ENCODE data around the gene HOXB6. TPM values are rescaled to one million over a fixed set of nuclear protein-coding genes. Genes with fewer than 3 reads are reported as not detected.

Gene HOXB6
- total and polyA plus RNA-seq, 4 donors, result 5.3 to 7.5 (median 5.7) TPM

DNA sequence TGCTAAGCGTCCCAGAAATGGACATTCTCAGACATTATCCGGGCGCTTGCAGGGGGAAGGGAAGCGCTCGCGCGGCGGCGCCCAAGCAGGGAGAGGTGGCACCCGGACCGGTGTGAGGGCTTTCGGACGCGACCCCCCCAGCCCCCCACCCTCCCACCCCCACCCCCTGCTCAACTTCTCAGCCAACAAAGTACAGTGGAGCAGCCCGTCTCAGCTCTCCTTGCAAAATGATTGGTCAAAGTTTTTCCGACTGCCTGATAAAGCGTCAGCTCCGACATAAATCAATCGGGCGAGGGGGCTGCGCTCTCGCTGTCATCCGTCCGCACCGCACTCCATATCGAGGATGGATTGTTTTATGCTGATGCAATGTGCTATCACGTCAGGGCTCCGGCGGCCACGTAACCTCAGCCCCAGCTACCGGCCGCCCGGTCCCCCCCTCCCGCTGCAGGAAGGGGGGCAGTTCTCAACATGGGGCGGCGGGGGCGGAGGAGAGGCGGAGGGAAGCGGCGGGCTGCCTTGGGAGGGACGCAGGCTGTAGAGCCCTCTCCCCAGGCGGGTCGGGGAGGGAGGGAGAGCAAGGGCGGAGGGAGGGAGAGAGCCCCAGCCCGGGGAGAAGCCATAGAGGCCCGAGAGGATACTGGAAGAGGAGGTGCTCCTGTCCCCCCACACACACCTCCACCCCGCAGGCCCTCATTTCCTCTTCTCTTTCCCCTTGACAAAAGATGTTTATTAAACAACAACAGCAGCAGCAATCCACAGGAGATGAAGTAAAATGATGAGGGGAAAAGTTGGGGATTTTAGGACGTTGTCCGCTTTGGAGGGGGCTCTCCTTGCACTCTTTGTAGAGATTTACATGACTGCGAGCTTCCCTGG lies 21.7 kb upstream of the HOXB6 start, which contains the start of gene HOXB9:
HOXB9 (minus strand) TSS at position 114 of the 873 bp plus-strand sequence; CDS start at position 25, 89 bp downstream.
- ATAC-seq (ENCODE audit: insufficient read depth, low FRiP score) (no peak), DNase-seq (no peak)
- no peaks in the 10 kb centered on the region for H3K36me3 ChIP-seq (ENCODE audit: control insufficient read depth in 4 of 4, insufficient read depth in 4 of 4, low read length in 4 of 4)
- 3% methylated on average over 50 of the region's 50 CpGs for WGBS, 2 donors
- no peak within 1 kb of the TSS for H3K4me3 ChIP-seq
- TF ChIP-seq, protein P1, sequence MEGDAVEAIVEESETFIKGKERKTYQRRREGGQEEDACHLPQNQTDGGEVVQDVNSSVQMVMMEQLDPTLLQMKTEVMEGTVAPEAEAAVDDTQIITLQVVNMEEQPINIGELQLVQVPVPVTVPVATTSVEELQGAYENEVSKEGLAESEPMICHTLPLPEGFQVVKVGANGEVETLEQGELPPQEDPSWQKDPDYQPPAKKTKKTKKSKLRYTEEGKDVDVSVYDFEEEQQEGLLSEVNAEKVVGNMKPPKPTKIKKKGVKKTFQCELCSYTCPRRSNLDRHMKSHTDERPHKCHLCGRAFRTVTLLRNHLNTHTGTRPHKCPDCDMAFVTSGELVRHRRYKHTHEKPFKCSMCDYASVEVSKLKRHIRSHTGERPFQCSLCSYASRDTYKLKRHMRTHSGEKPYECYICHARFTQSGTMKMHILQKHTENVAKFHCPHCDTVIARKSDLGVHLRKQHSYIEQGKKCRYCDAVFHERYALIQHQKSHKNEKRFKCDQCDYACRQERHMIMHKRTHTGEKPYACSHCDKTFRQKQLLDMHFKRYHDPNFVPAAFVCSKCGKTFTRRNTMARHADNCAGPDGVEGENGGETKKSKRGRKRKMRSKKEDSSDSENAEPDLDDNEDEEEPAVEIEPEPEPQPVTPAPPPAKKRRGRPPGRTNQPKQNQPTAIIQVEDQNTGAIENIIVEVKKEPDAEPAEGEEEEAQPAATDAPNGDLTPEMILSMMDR (IDR thresholded peaks at IDR 0.05; ENCODE audit: control extremely low read depth, extremely low read depth), result no peak
- H3K27ac ChIP-seq (ENCODE audit: low read depth in 1 of 2, low read length in 1 of 2), result no peak within 1 kb of the TSS
- H3K9ac ChIP-seq (ENCODE audit: insufficient read depth in 1 of 2, low read length in 2 of 2), result no peak within 1 kb of the TSS
- H3K9me3 ChIP-seq (ENCODE audit: control insufficient read depth in 4 of 4, insufficient read depth in 3 of 4, low read length in 3 of 4), result peaks cover 0 to 6% (median 0%) of the 10 kb centered on the region in 4 donors
- H3K27me3 ChIP-seq (ENCODE audit: control insufficient read depth in 3 of 3, insufficient read depth in 3 of 3, low read length in 2 of 3), result peaks cover 21 to 91% (median 85%) of the 10 kb centered on the region in 3 donors
- H3K4me1 ChIP-seq (ENCODE audit: control insufficient read depth in 5 of 5, insufficient read depth in 5 of 5, low read length in 5 of 5), result peaks cover 0 to 14% (median 12%) of the 10 kb centered on the region in 5 donors

DNA sequence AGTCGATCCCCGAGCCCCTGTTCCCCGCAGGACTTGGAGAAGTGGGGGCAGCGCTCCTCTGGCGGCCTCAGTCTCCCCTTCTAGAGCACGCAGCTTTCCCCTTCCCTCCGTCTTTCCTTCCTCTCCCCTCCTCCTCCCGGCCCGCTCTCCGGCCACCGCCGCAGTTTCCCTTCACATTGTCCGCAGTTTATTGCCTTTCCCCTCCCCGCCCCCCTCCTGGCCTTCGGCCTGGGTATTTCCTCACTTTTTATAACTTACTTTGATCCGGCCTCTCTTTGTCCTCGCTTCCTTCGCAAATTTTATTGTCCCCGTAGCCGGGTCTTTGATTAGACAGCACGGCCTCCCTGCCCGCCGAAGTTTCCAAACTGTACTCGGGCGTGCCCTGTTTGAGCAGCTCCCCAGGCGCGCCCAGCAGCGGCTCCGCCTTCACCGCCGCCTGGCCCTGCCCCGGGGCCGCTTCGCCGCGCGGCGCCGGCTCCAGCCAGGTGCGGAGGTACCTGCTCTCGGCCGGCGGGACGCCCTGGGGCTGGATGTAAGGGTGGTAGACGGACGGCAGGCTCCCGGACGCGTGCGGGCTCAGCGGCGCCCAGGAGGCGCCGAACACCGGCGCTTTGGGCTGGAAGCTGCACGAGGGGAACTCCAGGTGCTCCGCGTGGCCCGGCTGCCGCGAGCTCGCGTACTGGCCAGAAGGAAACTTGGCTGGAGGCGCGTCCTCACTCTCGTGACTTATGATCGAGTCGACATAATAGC lies 20.9 kb upstream of the HOXB6 start:
- Histone ChIP-seq H3K9me3 (ENCODE audit: control insufficient read depth in 4 of 4, insufficient read depth in 3 of 4, low read length in 3 of 4) (peaks cover 0 to 6% (median 0%) of the 10 kb centered on the region in 4 donors), H3K4me1 (ENCODE audit: control insufficient read depth in 5 of 5, insufficient read depth in 5 of 5, low read length in 5 of 5) (peaks cover 0 to 14% (median 12%) of the 10 kb centered on the region in 5 donors), H3K27ac (ENCODE audit: low read depth in 1 of 2, low read length in 1 of 2) (no peak overlapping the region), H3K27me3 (ENCODE audit: control insufficient read depth in 3 of 3, insufficient read depth in 3 of 3, low read length in 2 of 3) (peaks cover 23 to 91% (median 85%) of the 10 kb centered on the region in 3 donors), H3K9ac (ENCODE audit: insufficient read depth in 1 of 2, low read length in 2 of 2) (no peak overlapping the region), H3K4me3 (no peak overlapping the region), H3K36me3 (ENCODE audit: control insufficient read depth in 4 of 4, insufficient read depth in 4 of 4, low read length in 4 of 4) (no peaks in the 10 kb centered on the region)
- ATAC-seq (ENCODE audit: insufficient read depth, low FRiP score) (peak; percentile 30), DNase-seq (peak in 2 of 3 donors; percentile 48)
- 0 to 1% methylated on average over 64 to 69 of the region's 69 CpGs for WGBS, 2 donors
- TF ChIP-seq, protein P1 (IDR thresholded peaks at IDR 0.05; ENCODE audit: control extremely low read depth, extremely low read depth), result no peak

DNA sequence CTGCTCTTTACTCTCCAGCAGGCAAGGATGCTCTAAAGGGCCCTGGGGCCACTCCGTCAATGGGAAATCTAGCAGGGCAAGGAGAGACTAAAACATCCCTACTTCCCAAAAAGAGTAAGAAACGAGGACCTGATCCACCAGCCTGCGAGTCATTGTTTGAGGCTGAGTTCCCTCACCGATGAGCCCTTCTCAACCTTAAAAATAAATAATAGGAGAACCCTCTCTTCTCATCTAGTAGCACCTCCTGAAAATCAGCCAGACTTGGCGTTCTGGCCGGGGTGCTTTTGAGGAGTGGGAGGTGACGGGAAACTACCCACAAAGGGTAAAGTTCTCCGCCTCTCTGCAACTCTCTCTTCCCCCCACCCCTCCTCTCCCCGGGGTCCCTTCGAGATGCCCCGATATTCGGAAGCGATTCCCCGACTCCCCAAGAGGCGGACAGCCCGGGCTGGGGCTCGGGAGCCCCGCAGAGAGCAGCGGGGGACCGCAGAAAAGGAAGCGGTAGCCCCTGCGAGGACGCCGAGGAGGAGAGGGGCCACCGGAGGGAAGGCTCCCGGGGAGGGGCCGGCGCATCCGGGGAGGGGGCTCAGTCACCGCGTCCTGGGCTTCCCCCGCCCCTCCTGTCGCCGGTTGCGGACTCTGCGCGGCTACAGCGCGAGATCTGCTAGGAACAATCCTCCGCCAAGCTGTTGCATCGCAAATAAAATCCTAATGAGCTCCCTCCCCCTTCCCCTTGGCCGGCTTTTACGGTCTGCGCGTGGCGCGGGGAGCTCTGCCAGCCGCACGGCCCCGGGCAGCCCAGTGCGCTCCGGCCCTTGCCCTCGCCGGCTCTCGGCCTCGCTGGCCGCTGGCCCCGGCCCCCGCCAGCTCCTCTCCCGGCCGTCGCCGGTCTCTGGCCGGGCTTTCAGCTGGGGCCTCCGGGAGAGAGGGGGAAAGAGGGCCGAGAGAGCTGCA lies 20.0 kb upstream of the HOXB6 start:
- H3K9me3 ChIP-seq (ENCODE audit: control insufficient read depth in 4 of 4, insufficient read depth in 3 of 4, low read length in 3 of 4), result peaks cover 0 to 7% (median 0%) of the 10 kb centered on the region in 4 donors
- DNase-seq, result peak; percentile 60 to 73 (median 66)
- ATAC-seq (ENCODE audit: insufficient read depth, low FRiP score), result peak; percentile 4
- TF ChIP-seq, protein P1 (IDR thresholded peaks at IDR 0.05; ENCODE audit: control extremely low read depth, extremely low read depth), result no peak
- H3K27ac ChIP-seq (ENCODE audit: low read depth in 1 of 2, low read length in 1 of 2), result no peak overlapping the region
- peaks cover 23 to 91% (median 85%) of the 10 kb centered on the region in 3 donors for H3K27me3 ChIP-seq (ENCODE audit: control insufficient read depth in 3 of 3, insufficient read depth in 3 of 3, low read length in 2 of 3)
- 2 to 3% methylated on average over 58 to 66 of the region's 66 CpGs for WGBS, 2 donors
- H3K4me3 ChIP-seq, result no peak overlapping the region
- H3K4me1 ChIP-seq (ENCODE audit: control insufficient read depth in 5 of 5, insufficient read depth in 5 of 5, low read length in 5 of 5), result peaks cover 0 to 14% (median 12%) of the 10 kb centered on the region in 5 donors
- H3K9ac ChIP-seq (ENCODE audit: insufficient read depth in 1 of 2, low read length in 2 of 2), result no peak overlapping the region
- H3K36me3 ChIP-seq (ENCODE audit: control insufficient read depth in 4 of 4, insufficient read depth in 4 of 4, low read length in 4 of 4), result no peaks in the 10 kb centered on the region
